Pons (tissue), 1 donor: ENCODE measurements around the gene ARL15.

Experiments used
- DNase-seq: peaks from one replicate; pipeline ENCODE4 v3.0.0-alpha.2; 2016; ENCODE audit warnings: low spot score

Gene ARL15

DNA sequence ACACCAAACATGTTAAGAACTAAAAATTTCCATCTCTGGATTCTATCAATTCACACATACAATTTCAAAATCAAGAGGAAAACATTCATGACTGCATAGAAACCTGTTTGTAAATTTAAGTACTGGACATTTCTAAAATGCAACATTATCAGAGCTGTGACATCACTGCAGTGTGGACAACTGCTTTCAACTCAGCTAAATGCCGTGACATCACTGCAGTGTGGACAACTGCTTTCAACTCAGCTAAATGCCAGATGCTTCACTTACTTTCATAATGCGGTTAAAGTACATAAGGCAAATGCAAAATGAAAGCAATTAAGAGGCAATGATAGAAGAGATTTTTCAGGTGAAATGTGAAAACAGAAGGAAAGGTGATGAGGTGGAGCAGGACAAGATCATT lies 161.5 kb downstream of the ARL15 start:
- no peak for DNase-seq

GRCh38 chr5:54148067-54148845 lies 162.1 kb downstream of the ARL15 start:
- DNase-seq = no peak

GRCh38 chr5:54146916-54147315 lies 163.5 kb downstream of the ARL15 start:
- DNase-seq = no peak

DNA sequence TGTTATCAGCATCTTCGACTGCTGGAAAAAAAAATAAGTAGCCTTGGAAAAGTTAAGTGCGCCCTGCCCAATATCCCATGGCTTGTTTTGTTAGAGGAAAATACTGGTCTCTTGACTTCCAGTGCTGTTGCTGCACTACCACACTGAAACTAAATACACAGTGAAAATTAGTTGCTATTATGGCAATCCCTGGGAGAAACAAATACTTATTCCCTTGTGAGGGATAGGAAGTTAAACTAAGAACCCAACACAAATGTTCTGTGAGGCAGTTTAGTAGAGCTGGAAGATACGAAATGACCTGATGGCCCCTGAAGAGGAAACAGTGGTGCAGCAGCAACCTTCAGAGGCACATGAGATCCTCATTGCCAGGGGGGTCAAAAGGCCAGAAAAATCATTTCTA lies 164.0 kb downstream of the ARL15 start:
- no peak for DNase-seq

DNA sequence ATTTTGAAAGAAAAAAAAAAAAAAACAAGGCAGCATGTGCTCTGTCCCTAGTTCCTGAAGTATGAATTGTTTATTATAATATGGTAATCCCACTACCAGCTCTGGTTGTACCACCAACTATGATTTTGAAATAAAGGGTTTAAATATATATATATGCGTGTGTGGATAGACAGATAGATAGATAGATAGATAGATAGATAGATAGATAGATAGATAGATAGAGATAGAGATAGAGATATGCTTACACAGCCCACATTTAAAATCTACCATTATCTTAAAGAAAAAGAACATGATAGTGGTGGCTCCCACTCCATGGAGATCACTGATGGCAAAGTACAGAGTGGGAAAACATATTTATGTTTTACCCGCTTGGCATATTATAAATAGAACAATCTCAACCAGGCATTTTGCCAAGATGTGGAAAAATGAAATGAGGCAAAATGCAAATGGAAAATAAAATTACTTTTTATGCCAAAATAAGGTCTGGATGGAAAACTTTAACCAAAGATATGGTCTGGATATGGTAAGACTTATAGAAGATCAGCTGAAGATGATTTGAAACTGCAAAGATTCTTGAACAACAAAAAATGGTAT lies 170.0 kb downstream of the ARL15 start:
- no peak for DNase-seq

DNA sequence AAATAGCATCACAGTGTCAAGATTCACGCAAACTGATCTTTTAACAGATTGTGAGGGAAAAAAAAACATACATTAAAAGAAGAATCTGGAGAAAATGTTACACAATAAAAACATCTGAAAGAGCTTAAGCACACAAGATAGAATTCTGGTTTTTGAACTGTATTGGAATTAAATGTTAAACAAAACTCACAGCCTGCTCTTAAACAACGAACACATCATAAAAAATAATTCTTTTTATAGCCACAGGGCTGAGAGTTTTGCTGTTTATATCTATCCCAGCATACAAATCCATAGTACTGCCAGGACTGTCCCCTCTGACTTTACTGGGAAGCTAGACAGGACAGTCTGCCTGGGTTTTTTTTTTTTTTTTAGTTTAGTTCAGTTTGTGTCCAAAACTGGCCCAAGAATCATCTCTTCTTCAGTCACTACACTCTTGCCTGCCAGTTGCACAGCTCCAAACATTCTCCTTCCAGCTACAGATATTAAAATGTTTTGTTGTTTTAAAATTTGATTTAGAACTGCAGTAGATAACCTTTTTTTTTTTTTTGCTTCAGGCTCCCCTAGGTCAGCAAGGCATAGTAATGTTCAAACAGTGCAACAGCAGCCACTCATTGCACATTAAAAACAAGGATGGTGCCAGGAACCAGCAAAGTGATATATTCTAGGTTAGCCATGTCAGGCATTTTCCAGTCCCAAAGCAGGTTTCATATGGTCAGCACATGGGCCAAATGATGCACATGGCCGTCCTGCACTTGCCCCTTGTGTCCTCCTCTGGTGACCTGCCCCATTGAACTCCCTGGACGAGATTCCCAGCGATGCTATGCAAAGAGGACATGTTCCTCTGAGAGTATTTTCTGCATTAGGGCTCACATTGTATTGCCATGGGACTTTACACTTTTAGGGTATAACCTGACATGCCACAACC lies 173.6 kb downstream of the ARL15 start:
- DNase-seq = no peak

DNA sequence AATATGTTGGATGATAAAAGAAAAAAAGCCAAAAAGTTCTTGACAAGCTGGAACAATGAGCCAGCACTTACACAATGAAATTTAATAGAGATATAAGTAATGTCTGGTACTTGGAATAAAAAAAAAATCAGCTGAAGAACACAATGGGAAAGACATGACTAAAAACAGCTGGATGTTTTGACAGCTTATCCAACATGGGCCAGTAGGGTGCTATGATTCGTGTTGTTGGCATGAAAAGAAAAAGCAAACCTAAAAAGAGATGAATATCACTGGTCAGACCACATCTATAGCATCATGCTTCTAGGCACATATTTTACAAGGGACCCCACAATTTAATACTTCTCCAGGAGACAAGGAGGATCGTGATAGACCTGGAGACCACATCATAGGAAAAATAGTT lies 175.3 kb downstream of the ARL15 start:
- no peak for DNase-seq

DNA sequence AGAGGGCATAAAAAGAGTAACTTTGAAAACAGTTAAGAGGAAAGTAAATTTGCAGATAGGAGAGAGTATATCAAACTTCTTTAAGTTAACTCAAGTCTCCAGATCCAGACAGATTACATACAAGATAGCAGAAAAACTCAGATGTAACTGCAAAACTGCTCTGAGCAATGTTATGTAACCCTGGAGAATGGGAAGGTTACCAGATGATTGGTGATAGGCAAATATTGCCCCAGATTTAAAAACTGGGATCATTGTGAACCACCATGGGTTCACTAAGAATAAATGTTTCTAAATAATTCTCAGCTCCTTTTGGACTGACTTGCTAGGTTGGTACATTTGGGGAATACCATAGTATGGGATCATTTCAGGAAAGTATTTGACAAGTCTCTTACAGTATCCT lies 176.5 kb downstream of the ARL15 start:
- no peak for DNase-seq

GRCh38 chr5:54120473-54120872 lies 189.9 kb downstream of the ARL15 start:
- DNase-seq = no peak

DNA sequence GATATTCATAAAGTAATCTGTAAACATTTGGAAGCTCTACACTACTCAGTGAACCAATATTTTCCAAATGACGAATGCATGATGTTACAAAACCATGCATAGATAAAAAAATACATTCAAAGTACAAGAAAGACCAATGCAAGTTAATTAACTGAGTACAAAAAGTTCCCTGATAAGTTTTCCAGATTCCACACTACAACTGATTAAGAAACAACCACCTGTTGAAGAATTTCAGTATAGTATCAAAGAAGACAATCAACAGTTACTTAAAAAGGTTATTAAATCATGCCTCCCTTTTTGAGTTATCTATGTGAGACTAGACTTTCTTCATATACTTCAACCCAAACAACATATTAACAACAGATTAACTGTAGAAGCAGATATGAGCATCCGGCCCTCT lies 192.4 kb downstream of the ARL15 start:
- DNase-seq = no peak

- no peak for DNase-seq
Observed at GRCh38 chr5:54115735-54116403, 194.5 kb downstream of the ARL15 start.

- DNase-seq = no peak
Observed at GRCh38 chr5:54113060-54113459, 197.3 kb downstream of the ARL15 start.

DNA sequence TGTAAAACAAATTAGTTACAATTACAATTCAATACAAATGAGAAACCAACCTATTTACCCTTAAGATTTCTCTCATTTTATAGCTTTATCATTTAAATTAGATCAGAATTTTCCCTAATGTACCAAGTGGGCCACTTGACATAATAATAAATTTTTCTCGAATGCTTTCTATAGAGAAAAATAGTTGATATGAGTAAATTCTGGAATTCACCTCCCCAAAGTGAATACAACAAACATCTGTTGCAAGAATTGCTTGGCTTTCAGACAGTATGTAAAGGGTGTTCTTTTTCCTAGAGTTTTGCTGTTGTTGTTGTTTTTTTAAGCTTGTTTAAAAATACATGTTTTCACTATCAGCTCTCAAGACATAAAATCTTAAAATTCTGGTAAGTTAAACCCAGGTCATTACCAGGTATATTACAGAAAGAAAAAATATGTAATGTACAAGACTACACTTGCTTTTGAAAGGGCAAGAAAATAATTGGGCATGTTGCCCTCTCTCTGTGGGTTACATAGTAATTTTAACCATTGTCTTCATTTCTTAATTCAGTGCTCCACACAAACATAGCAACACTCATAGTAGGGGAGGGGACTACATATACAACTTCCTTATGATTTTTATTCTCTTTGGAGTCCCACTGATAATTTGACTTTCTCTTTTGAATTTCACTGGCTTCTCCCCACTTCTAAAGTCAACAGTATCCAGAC lies 200.6 kb downstream of the ARL15 start:
- DNase-seq = no peak

DNA sequence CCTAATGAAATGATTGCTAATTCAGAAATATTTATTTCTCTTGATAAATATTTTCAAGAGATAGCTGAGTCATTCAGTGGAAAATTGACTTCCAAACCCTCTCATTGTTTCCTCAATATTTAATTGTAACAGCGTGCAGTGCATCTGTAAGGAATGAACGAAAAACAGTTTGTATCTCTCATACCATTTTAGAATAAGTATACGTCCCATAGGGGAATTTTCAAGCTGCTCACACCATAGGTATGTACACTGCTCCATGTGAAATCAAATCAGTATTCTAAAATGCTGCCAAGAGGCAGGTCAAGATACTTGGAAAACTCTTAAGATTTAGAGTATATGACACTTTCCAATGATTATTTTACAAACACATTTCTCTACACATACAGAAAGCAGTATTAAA lies 202.2 kb downstream of the ARL15 start:
- DNase-seq = no peak

GRCh38 chr5:54103871-54104270 lies 206.5 kb downstream of the ARL15 start:
- no peak for DNase-seq

DNA sequence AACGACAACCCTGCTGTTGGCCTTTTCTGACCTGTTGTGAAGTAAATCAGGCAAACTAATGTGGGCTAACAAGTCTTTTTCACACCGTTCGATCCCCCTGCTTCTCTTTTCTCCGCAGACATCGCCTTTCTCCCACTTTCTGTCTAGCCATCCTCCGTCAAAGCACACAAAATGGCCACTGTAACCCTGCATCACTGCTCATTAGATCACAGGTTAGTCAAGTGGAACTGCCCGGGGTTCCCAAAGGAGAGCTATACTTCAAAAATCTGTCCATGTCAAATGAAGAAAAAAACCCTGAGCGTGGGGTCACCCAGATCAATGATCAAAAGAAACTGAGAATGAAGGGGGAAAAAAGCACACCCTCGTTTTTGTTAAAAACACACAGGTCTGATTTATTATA lies 212.1 kb downstream of the ARL15 start:
- DNase-seq = no peak

- no peak for DNase-seq
Observed at GRCh38 chr5:54095969-54096368, 214.4 kb downstream of the ARL15 start.

GRCh38 chr5:54094706-54095105 lies 215.7 kb downstream of the ARL15 start:
- DNase-seq = peak; percentile 28

GRCh38 chr5:54093861-54094260 lies 216.5 kb downstream of the ARL15 start:
- DNase-seq = no peak

DNA sequence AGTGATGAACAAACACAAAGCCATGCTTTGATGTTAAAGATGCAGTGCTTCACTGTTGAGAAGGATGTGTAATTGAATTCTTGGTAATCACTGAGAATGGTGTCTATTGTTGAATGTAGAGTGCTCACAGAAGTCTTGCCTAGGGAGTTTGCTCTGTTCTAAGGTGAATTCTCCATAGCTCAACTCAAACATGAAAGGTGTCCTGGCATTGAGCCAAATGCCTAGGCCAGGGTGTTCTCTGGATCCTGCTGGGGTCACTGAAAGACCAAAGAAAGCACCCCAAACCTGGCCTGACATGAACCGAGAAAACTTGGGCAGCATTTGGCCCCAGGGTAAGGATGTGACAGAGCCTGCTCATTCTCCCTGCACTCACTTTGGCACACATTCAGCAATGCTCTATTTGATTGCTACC lies 217.3 kb downstream of the ARL15 start:
- DNase-seq = peak; percentile 15

- no peak for DNase-seq
Observed at GRCh38 chr5:54091307-54092130, 218.9 kb downstream of the ARL15 start.
